ENCODE measurements around the gene DLGAP1. TPM values are rescaled to one million over a fixed set of nuclear protein-coding genes. Genes with fewer than 3 reads are reported as not detected.
A peak's percentile ranks its signal among the peaks of the same experiment; 100 is the strongest.

The DLGAP1 gene
- total RNA-seq, 1 experiment from 2014 or later, result 23.0 TPM

- ATAC-seq (no peak), DNase-seq (ENCODE audit: low spot score) (no peak)
- TF ChIP-seq, protein P1, sequence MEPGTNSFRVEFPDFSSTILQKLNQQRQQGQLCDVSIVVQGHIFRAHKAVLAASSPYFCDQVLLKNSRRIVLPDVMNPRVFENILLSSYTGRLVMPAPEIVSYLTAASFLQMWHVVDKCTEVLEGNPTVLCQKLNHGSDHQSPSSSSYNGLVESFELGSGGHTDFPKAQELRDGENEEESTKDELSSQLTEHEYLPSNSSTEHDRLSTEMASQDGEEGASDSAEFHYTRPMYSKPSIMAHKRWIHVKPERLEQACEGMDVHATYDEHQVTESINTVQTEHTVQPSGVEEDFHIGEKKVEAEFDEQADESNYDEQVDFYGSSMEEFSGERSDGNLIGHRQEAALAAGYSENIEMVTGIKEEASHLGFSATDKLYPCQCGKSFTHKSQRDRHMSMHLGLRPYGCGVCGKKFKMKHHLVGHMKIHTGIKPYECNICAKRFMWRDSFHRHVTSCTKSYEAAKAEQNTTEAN (CRISPR knock-in tag; IDR thresholded peaks at IDR 0.05), result no peak
- TF ChIP-seq, protein P2, sequence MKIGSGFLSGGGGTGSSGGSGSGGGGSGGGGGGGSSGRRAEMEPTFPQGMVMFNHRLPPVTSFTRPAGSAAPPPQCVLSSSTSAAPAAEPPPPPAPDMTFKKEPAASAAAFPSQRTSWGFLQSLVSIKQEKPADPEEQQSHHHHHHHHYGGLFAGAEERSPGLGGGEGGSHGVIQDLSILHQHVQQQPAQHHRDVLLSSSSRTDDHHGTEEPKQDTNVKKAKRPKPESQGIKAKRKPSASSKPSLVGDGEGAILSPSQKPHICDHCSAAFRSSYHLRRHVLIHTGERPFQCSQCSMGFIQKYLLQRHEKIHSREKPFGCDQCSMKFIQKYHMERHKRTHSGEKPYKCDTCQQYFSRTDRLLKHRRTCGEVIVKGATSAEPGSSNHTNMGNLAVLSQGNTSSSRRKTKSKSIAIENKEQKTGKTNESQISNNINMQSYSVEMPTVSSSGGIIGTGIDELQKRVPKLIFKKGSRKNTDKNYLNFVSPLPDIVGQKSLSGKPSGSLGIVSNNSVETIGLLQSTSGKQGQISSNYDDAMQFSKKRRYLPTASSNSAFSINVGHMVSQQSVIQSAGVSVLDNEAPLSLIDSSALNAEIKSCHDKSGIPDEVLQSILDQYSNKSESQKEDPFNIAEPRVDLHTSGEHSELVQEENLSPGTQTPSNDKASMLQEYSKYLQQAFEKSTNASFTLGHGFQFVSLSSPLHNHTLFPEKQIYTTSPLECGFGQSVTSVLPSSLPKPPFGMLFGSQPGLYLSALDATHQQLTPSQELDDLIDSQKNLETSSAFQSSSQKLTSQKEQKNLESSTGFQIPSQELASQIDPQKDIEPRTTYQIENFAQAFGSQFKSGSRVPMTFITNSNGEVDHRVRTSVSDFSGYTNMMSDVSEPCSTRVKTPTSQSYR (CRISPR knock-in tag; IDR thresholded peaks at IDR 0.05), result no peak
- TF ChIP-seq, protein P3, sequence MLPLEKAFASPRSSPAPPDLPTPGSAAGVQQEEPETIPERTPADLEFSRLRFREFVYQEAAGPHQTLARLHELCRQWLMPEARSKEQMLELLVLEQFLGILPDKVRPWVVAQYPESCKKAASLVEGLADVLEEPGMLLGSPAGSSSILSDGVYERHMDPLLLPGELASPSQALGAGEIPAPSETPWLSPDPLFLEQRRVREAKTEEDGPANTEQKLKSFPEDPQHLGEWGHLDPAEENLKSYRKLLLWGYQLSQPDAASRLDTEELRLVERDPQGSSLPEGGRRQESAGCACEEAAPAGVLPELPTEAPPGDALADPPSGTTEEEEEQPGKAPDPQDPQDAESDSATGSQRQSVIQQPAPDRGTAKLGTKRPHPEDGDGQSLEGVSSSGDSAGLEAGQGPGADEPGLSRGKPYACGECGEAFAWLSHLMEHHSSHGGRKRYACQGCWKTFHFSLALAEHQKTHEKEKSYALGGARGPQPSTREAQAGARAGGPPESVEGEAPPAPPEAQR (CRISPR knock-in tag; IDR thresholded peaks at IDR 0.05), result no peak
- no peak for TF ChIP-seq GABPB1 (CRISPR knock-in tag; IDR thresholded peaks at IDR 0.05)
- Mint-ChIP-seq H3K9me3 (peaks cover 15% of the 10 kb centered on the region), H3K4me1 (peaks cover 31% of the 10 kb centered on the region), H3K4me3 (no peak overlapping the region), H3K27me3 (ENCODE audit: low read depth) (no peaks in the 10 kb centered on the region; the same call in 1 of the 2 replicates), H3K27ac (peak overlapping the region; percentile 39; the same call in 1 of the 2 replicates), H3K36me3 (peaks cover 18% of the 10 kb centered on the region)
- POLR2A ChIA-PET, result no interaction called here
- CTCF ChIA-PET, result interaction anchor here (1.1 kb wide), 1 partner anchor 25 kb away, joined by 3 read pairs; no protein-coding TSS in a partner anchor
Measured at GRCh38 chr18:3658529-3658928, 796.6 kb downstream of the DLGAP1 start.

GRCh38 chr18:3655254-3656050, 799.7 kb downstream of the DLGAP1 start:
- no peak for TF ChIP-seq NR2C2 (CRISPR knock-in tag; IDR thresholded peaks at IDR 0.05)
- TF ChIP-seq, protein P4, sequence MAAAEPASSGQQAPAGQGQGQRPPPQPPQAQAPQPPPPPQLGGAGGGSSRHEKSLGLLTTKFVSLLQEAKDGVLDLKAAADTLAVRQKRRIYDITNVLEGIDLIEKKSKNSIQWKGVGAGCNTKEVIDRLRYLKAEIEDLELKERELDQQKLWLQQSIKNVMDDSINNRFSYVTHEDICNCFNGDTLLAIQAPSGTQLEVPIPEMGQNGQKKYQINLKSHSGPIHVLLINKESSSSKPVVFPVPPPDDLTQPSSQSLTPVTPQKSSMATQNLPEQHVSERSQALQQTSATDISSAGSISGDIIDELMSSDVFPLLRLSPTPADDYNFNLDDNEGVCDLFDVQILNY (CRISPR knock-in tag; IDR thresholded peaks at IDR 0.05), result no peak
- no peak for TF ChIP-seq E2F1 (CRISPR knock-in tag; IDR thresholded peaks at IDR 0.05)
- TF ChIP-seq ZNF317 (CRISPR knock-in tag; IDR thresholded peaks at IDR 0.05; ENCODE audit: borderline replicate concordance, low read depth), result no peak
- TF ChIP-seq TEAD1 (CRISPR knock-in tag; IDR thresholded peaks at IDR 0.05), result no peak
- no peak for TF ChIP-seq TEAD4 (CRISPR knock-in tag; IDR thresholded peaks at IDR 0.05)
- H3K4me3 Mint-ChIP-seq, result no peak overlapping the region
- peaks cover 6% of the 10 kb centered on the region for H3K27me3 Mint-ChIP-seq (ENCODE audit: low read depth)
- H3K9me3 Mint-ChIP-seq, result peaks cover 4% of the 10 kb centered on the region; the same call in 1 of the 2 replicates
- H3K27ac Mint-ChIP-seq, result peak overlapping the region; percentile 57
- H3K4me1 Mint-ChIP-seq, result peaks cover 41% of the 10 kb centered on the region
- H3K36me3 Mint-ChIP-seq, result peaks cover 7% of the 10 kb centered on the region; the same call in 1 of the 2 replicates
- DNase-seq (ENCODE audit: low spot score), result no peak
- ChIA-PET CTCF (interaction anchor here (0.9 to 1.8 kb wide), 4 partner anchors 10 to 128 kb away, joined by 3 to 12 read pairs (median 4); no protein-coding TSS in a partner anchor), POLR2A (no interaction called here)
- ATAC-seq, result peak; percentile 24

DNA sequence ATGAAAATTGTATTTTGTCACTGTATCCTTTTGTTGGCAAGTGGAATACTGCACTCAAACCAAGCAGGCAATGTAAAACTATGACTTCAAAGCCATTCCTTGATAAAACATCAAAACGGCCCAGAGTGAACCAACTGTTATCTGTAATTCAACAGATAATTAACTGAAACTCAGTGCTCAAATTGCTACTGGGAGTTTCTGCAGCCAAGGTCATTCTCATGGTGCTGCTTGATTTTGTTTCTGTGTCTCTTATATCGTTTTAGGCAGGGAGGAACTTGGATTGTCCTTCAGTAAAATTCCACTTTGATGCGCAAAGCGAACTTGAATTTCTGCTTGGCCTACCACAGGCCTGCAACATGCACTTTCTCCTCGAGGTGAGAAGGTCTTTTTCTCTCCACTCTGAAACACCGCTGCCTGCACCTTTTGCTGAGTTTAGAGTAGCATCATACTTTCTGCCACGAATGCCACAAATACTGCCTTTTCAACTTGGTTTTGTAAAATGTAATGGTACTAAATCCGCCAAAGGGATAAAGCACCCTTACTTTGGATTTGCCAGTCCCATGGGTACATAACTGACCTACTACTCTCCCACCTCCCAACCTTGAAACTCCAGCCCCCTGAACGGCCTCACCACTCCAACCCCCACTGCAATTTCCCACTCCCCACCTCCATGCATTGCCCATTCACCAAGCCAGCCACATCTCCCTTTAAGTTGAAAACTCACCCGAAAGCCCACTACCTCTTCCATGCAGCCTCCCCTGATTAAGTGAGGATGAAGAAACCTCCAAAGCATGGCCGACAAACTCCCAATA, 800.5 kb downstream of the DLGAP1 start:
- peaks cover 7% of the 10 kb centered on the region; the same call in 1 of the 2 replicates for H3K36me3 Mint-ChIP-seq
- peaks cover 13% of the 10 kb centered on the region for H3K27me3 Mint-ChIP-seq (ENCODE audit: low read depth)
- CTCF ChIA-PET, result no interaction called here
- H3K4me1 Mint-ChIP-seq, result peaks cover 42% of the 10 kb centered on the region
- POLR2A ChIA-PET, result no interaction called here
- no peak for ATAC-seq
- DNase-seq (ENCODE audit: low spot score), result no peak
- peak overlapping the region; percentile 73; the same call in 1 of the 2 replicates for H3K27ac Mint-ChIP-seq
- no peak overlapping the region for H3K4me3 Mint-ChIP-seq
- peaks cover 4% of the 10 kb centered on the region; the same call in 1 of the 2 replicates for H3K9me3 Mint-ChIP-seq
- TF ChIP-seq TEAD1 (CRISPR knock-in tag; IDR thresholded peaks at IDR 0.05) (no peak), JUN (CRISPR knock-in tag; IDR thresholded peaks at IDR 0.05) (no peak), CREB1 (CRISPR knock-in tag; IDR thresholded peaks at IDR 0.05) (no peak)
- TF ChIP-seq, protein P5, sequence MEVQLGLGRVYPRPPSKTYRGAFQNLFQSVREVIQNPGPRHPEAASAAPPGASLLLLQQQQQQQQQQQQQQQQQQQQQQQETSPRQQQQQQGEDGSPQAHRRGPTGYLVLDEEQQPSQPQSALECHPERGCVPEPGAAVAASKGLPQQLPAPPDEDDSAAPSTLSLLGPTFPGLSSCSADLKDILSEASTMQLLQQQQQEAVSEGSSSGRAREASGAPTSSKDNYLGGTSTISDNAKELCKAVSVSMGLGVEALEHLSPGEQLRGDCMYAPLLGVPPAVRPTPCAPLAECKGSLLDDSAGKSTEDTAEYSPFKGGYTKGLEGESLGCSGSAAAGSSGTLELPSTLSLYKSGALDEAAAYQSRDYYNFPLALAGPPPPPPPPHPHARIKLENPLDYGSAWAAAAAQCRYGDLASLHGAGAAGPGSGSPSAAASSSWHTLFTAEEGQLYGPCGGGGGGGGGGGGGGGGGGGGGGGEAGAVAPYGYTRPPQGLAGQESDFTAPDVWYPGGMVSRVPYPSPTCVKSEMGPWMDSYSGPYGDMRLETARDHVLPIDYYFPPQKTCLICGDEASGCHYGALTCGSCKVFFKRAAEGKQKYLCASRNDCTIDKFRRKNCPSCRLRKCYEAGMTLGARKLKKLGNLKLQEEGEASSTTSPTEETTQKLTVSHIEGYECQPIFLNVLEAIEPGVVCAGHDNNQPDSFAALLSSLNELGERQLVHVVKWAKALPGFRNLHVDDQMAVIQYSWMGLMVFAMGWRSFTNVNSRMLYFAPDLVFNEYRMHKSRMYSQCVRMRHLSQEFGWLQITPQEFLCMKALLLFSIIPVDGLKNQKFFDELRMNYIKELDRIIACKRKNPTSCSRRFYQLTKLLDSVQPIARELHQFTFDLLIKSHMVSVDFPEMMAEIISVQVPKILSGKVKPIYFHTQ (CRISPR knock-in tag; IDR thresholded peaks at IDR 0.05), result no peak
- TF ChIP-seq, protein P6, sequence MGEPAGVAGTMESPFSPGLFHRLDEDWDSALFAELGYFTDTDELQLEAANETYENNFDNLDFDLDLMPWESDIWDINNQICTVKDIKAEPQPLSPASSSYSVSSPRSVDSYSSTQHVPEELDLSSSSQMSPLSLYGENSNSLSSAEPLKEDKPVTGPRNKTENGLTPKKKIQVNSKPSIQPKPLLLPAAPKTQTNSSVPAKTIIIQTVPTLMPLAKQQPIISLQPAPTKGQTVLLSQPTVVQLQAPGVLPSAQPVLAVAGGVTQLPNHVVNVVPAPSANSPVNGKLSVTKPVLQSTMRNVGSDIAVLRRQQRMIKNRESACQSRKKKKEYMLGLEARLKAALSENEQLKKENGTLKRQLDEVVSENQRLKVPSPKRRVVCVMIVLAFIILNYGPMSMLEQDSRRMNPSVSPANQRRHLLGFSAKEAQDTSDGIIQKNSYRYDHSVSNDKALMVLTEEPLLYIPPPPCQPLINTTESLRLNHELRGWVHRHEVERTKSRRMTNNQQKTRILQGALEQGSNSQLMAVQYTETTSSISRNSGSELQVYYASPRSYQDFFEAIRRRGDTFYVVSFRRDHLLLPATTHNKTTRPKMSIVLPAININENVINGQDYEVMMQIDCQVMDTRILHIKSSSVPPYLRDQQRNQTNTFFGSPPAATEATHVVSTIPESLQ (CRISPR knock-in tag; IDR thresholded peaks at IDR 0.05), result no peak

Data from WTC11 (cell line).